Measurements from ENCODE around the gene GCK.

GCK gene

DNA sequence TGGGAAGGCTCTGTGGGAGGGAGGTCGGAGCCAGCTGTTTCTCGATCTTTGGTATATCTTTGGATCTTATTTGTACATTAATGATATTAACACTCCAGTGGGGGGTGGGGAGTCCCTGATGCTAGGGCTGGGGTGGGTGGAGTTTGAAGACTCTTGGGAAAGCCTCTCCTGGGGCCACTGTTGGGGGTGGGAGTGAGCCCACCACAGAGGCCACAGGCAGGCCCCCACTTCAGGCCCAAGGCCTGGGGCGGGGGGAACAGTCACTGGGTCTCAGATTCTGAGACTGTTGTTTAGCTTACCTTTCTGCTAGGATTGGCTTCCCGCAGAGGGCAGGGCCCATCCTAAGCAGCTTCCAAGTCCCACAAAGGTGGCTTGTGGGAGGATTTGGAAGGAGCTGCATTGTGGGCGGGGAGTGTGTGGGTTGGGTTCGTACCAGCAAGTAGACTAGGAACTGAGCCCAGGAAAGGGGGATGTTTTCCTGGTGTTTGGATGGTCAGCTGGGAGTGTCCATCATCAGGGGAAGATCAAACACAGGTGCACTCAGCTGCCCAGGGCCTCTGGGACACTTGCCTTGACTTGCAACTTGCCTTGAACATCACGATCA is 23.4 kb upstream of the GCK start:
- H3K27me3 ChIP-seq (ENCODE audit: insufficient read depth, low read length, poor library complexity): no peaks in the 10 kb centered on the region
- H3K4me1 ChIP-seq (ENCODE audit: insufficient read depth, low read length): no peaks in the 10 kb centered on the region
- H2AFZ ChIP-seq (ENCODE audit: low read depth, low read length): no peak overlapping the region
- H4K20me1 ChIP-seq (ENCODE audit: insufficient read depth, low read length): peaks cover 16% of the 10 kb centered on the region
- H3K79me2 ChIP-seq (ENCODE audit: insufficient read depth, low read length): no peaks in the 10 kb centered on the region
- no peak for TF ChIP-seq EZH2 (IDR thresholded peaks at IDR 0.05; ENCODE audit: borderline replicate concordance, low read depth, low read length, severe bottlenecking)
- TF ChIP-seq, protein P1, sequence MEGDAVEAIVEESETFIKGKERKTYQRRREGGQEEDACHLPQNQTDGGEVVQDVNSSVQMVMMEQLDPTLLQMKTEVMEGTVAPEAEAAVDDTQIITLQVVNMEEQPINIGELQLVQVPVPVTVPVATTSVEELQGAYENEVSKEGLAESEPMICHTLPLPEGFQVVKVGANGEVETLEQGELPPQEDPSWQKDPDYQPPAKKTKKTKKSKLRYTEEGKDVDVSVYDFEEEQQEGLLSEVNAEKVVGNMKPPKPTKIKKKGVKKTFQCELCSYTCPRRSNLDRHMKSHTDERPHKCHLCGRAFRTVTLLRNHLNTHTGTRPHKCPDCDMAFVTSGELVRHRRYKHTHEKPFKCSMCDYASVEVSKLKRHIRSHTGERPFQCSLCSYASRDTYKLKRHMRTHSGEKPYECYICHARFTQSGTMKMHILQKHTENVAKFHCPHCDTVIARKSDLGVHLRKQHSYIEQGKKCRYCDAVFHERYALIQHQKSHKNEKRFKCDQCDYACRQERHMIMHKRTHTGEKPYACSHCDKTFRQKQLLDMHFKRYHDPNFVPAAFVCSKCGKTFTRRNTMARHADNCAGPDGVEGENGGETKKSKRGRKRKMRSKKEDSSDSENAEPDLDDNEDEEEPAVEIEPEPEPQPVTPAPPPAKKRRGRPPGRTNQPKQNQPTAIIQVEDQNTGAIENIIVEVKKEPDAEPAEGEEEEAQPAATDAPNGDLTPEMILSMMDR (IDR thresholded peaks at IDR 0.05; ENCODE audit: borderline replicate concordance, extremely low read depth, low read length, poor library complexity, severe bottlenecking): no peak
- ATAC-seq (ENCODE audit: insufficient read depth, low read depth) (no peak), DNase-seq (no peak)
- H3K9me3 ChIP-seq (ENCODE audit: insufficient read depth, low read length, severe bottlenecking): no peaks in the 10 kb centered on the region
- peaks cover 64% of the 10 kb centered on the region for H3K36me3 ChIP-seq (ENCODE audit: insufficient read depth, low read length)
- no peak overlapping the region for H3K9ac ChIP-seq (ENCODE audit: low read depth, low read length)
- H3K27ac ChIP-seq (ENCODE audit: low read length): no peak overlapping the region
- no peak overlapping the region for H3K4me2 ChIP-seq (ENCODE audit: insufficient read depth, low read length)
- no peak overlapping the region for H3K4me3 ChIP-seq (ENCODE audit: low read depth in 1 of 2, low read length in 2 of 2)

DNA sequence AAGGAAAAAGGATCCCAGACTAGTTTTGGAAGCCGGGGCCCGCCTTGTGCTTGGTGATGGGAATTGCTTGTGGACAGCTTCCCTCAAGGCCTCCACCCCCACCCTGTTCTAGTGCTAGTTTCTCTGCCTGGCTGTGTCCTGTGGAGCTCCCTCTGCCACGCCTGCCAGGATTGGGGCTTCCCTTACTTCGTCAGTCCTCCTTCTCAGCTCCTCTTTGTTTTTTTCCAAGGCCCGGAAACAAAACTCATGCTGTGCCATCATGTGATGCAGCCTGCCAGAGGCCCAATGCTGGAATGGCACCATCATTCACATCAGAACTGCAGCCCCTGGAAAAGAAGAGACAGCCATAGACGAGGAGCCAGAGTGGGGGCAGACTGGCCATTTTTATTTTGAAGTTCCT is 22.8 kb upstream of the GCK start:
- H2AFZ ChIP-seq (ENCODE audit: low read depth, low read length): no peak overlapping the region
- ATAC-seq (ENCODE audit: insufficient read depth, low read depth): no peak
- no peak overlapping the region for H3K27ac ChIP-seq (ENCODE audit: low read length)
- H3K4me3 ChIP-seq (ENCODE audit: low read depth in 1 of 2, low read length in 2 of 2): no peak overlapping the region
- no peaks in the 10 kb centered on the region for H3K4me1 ChIP-seq (ENCODE audit: insufficient read depth, low read length)
- DNase-seq: no peak
- H4K20me1 ChIP-seq (ENCODE audit: insufficient read depth, low read length): peaks cover 16% of the 10 kb centered on the region
- no peaks in the 10 kb centered on the region for H3K27me3 ChIP-seq (ENCODE audit: insufficient read depth, low read length, poor library complexity)
- no peaks in the 10 kb centered on the region for H3K9me3 ChIP-seq (ENCODE audit: insufficient read depth, low read length, severe bottlenecking)
- peaks cover 70% of the 10 kb centered on the region for H3K36me3 ChIP-seq (ENCODE audit: insufficient read depth, low read length)
- no peak overlapping the region for H3K9ac ChIP-seq (ENCODE audit: low read depth, low read length)
- H3K79me2 ChIP-seq (ENCODE audit: insufficient read depth, low read length): no peaks in the 10 kb centered on the region
- no peak overlapping the region for H3K4me2 ChIP-seq (ENCODE audit: insufficient read depth, low read length)
- no peak for TF ChIP-seq EZH2 (IDR thresholded peaks at IDR 0.05; ENCODE audit: borderline replicate concordance, low read depth, low read length, severe bottlenecking)
- TF ChIP-seq, protein P1 (IDR thresholded peaks at IDR 0.05; ENCODE audit: borderline replicate concordance, extremely low read depth, low read length, poor library complexity, severe bottlenecking): no peak

DNA sequence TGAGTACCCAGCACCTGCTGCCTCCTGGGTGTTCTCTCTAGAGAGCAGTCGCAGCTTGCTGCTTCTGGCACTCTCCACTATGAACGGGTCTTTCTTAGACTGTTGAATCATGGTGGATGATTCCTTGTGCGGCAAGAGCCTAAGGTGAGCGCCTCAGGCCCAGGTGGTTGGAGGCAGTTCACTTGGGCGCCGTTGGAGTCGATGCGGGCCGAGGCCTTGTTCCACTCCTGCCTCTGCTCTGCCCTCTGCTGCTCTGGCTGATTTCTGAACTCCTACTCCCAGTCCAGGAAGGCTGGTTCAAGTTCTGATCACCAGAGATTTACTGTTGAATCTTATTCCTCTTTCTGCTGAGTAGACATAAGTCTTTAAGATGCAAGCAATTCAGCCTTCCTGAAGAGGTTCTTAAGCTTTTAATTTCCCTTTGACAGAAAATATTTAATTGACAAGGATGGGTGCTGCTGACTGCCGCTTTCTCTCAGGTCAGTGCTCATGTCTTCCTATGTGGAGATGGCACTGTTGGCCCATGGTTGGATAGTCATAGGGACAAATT is 22.0 kb upstream of the GCK start:
- TF ChIP-seq, protein P1 (IDR thresholded peaks at IDR 0.05; ENCODE audit: borderline replicate concordance, extremely low read depth, low read length, poor library complexity, severe bottlenecking): no peak
- TF ChIP-seq EZH2 (IDR thresholded peaks at IDR 0.05; ENCODE audit: borderline replicate concordance, low read depth, low read length, severe bottlenecking): no peak
- ATAC-seq (ENCODE audit: insufficient read depth, low read depth): no peak
- Histone ChIP-seq H3K4me1 (ENCODE audit: insufficient read depth, low read length) (no peaks in the 10 kb centered on the region), H3K79me2 (ENCODE audit: insufficient read depth, low read length) (no peaks in the 10 kb centered on the region), H3K27ac (ENCODE audit: low read length) (no peak overlapping the region), H3K36me3 (ENCODE audit: insufficient read depth, low read length) (peaks cover 78% of the 10 kb centered on the region), H3K27me3 (ENCODE audit: insufficient read depth, low read length, poor library complexity) (no peaks in the 10 kb centered on the region), H3K9ac (ENCODE audit: low read depth, low read length) (no peak overlapping the region), H3K4me3 (ENCODE audit: low read depth in 1 of 2, low read length in 2 of 2) (no peak overlapping the region), H3K9me3 (ENCODE audit: insufficient read depth, low read length, severe bottlenecking) (no peaks in the 10 kb centered on the region), H2AFZ (ENCODE audit: low read depth, low read length) (no peak overlapping the region), H4K20me1 (ENCODE audit: insufficient read depth, low read length) (peaks cover 17% of the 10 kb centered on the region), H3K4me2 (ENCODE audit: insufficient read depth, low read length) (no peak overlapping the region)
- no peak for DNase-seq

Data from DND-41 (cell line).